Loucy (cell line): ENCODE measurements around the gene CCDC91.

Experiments
- H2AFZ ChIP-seq: fragments of 200-600 bp; sonication (generic); 2 replicates; pipeline ENCODE4 v1.6.0; 2016; ENCODE audit warnings: antibody characterized with exemption, mild to moderate bottlenecking, low read length, moderate library complexity
- H3F3A ChIP-seq: fragments of 200-600 bp; 2 replicates; pipeline ENCODE4 v1.6.0; 2016; ENCODE audit warnings: antibody characterized with exemption, low read depth, mild to moderate bottlenecking
- H3K27me3 ChIP-seq: fragments of 200-600 bp; sonication (generic); 2 replicates; pipeline ENCODE4 v1.6.1; 2014; ENCODE audit warnings: low read length, mild to moderate bottlenecking; ENCODE audit not compliant: insufficient read depth, poor library complexity, severe bottlenecking
- H3K36me3 ChIP-seq: fragments of 200-600 bp; sonication (generic); 2 replicates; pipeline ENCODE4 v1.6.1; 2016; ENCODE audit warnings: low read length; ENCODE audit not compliant: insufficient read depth
- H3K4me1 ChIP-seq: fragments of 200-600 bp; sonication (generic); 2 replicates; pipeline ENCODE4 v1.5.1; 2014; ENCODE audit warnings: low read length, mild to moderate bottlenecking; ENCODE audit not compliant: insufficient read depth, poor library complexity, severe bottlenecking
- H3K4me2 ChIP-seq: fragments of 200-600 bp; sonication (generic); 2 replicates; pipeline ENCODE4 v1.6.0; 2014; ENCODE audit warnings: antibody characterized with exemption, low read length, low read depth, mild to moderate bottlenecking; ENCODE audit not compliant: poor library complexity, severe bottlenecking
- H3K4me3 ChIP-seq: fragments of 200-600 bp; sonication (generic); 2 replicates; pipeline ENCODE4 v1.5.1; 2014; ENCODE audit warnings: low read length, mild to moderate bottlenecking, mixed read lengths; ENCODE audit not compliant: poor library complexity, severe bottlenecking
- H3K79me2 ChIP-seq: fragments of 200-600 bp; sonication (generic); 2 replicates; pipeline ENCODE4 v1.6.1; 2014; ENCODE audit warnings: low read length; ENCODE audit not compliant: insufficient read depth
- H3K9ac ChIP-seq: fragments of 200-600 bp; sonication (generic); 2 replicates; pipeline ENCODE4 v1.6.0; 2014; ENCODE audit warnings: mild to moderate bottlenecking, low read depth, low read length, moderate library complexity; ENCODE audit not compliant: poor library complexity, severe bottlenecking
- H3K9me2 ChIP-seq: fragments of 200-600 bp; sonication (generic); replicated peaks from 2 replicates; pipeline ENCODE4 v1.6.1; 2016; ENCODE audit warnings: low read depth, low read length, mixed read lengths
- H3K9me3 ChIP-seq: fragments of 200-600 bp; sonication (generic); 2 replicates; pipeline ENCODE4 v1.6.1; 2014; ENCODE audit warnings: mild to moderate bottlenecking, antibody characterized with exemption, low read length, low read depth; ENCODE audit not compliant: insufficient read depth
- H4K20me1 ChIP-seq: fragments of 200-600 bp; sonication (generic); 2 replicates; pipeline ENCODE4 v1.6.0; 2014; ENCODE audit warnings: antibody characterized with exemption, low read length, mild to moderate bottlenecking; ENCODE audit not compliant: insufficient read depth, poor library complexity, severe bottlenecking
- EZH2phosphoT487 ChIP-seq: fragments of 200-600 bp; IDR thresholded peaks from 2 replicates; pipeline ENCODE4 v1.6.1; 2018; ENCODE audit warnings: antibody characterized with exemption, mild to moderate bottlenecking, moderate library complexity, borderline replicate concordance
- TF ChIP-seq, protein P1 (sequence below): fragments of 200-600 bp; sonication (generic); conservative IDR thresholded peaks from 2 replicates; pipeline ENCODE4 v1.5.1; 2014; ENCODE audit warnings: mild to moderate bottlenecking, antibody characterized with exemption, low read length

Gene CCDC91

GRCh38 chr12:28578833-28579252 is 388.6 kb downstream of the CCDC91 start:
- no peak overlapping the region for H3K9ac ChIP-seq
- no peaks in the 10 kb centered on the region for H3K27me3 ChIP-seq
- TF ChIP-seq EZH2phosphoT487 = no peak
- TF ChIP-seq, protein P1, sequence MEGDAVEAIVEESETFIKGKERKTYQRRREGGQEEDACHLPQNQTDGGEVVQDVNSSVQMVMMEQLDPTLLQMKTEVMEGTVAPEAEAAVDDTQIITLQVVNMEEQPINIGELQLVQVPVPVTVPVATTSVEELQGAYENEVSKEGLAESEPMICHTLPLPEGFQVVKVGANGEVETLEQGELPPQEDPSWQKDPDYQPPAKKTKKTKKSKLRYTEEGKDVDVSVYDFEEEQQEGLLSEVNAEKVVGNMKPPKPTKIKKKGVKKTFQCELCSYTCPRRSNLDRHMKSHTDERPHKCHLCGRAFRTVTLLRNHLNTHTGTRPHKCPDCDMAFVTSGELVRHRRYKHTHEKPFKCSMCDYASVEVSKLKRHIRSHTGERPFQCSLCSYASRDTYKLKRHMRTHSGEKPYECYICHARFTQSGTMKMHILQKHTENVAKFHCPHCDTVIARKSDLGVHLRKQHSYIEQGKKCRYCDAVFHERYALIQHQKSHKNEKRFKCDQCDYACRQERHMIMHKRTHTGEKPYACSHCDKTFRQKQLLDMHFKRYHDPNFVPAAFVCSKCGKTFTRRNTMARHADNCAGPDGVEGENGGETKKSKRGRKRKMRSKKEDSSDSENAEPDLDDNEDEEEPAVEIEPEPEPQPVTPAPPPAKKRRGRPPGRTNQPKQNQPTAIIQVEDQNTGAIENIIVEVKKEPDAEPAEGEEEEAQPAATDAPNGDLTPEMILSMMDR = no peak
- no peaks in the 10 kb centered on the region for H3K79me2 ChIP-seq
- no peak overlapping the region for H3K4me2 ChIP-seq
- H4K20me1 ChIP-seq = no peaks in the 10 kb centered on the region
- no peaks in the 10 kb centered on the region for H3K9me2 ChIP-seq
- peaks cover 21% of the 10 kb centered on the region for H3K4me1 ChIP-seq
- H3K9me3 ChIP-seq = no peaks in the 10 kb centered on the region
- H3K36me3 ChIP-seq = no peaks in the 10 kb centered on the region
- H3F3A ChIP-seq = no peaks in the 10 kb centered on the region
- no peak overlapping the region for H3K4me3 ChIP-seq
- H2AFZ ChIP-seq = no peak overlapping the region

DNA sequence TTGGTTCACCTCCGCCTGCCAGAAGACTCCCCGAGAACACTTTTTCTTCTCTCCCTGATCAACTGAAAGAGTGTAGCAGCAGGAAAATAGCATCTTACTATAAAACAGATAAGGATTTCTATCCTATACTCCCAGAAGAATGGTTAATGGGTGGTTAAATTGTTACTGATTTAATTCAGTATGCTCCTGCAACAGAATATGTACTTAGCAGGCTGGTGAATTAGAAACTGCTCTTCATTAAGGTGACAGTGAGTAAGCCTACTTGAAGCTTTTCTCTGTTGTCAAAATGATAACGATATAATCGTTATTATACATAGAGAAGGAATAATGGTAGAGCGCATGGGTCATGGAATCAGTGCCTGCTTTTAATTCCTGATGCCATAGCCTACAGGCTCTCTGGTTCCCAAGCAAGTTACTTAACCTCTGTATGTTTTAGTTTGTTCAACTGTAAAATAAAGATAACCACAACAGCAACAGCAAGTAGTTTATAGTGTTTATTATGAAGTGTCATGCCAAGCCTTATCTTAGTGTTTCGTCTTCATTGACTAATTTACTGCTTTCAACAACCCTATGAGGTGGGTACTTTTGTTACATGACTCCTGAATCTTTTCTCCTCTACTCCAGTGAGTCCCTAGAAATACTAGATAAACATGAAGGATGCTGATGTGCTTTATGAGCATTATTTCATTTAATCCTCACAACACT is 392.6 kb downstream of the CCDC91 start:
- no peaks in the 10 kb centered on the region for H4K20me1 ChIP-seq
- H3K79me2 ChIP-seq = no peaks in the 10 kb centered on the region
- H3K9me3 ChIP-seq = no peaks in the 10 kb centered on the region
- H3K9ac ChIP-seq = peak overlapping the region; percentile 52
- H3K4me1 ChIP-seq = peaks cover 35% of the 10 kb centered on the region
- H3K4me2 ChIP-seq = peak overlapping the region; percentile 84
- peak overlapping the region; percentile 68 for H3K4me3 ChIP-seq
- TF ChIP-seq EZH2phosphoT487 = no peak
- TF ChIP-seq, protein P1 = no peak
- no peaks in the 10 kb centered on the region for H3K36me3 ChIP-seq
- no peaks in the 10 kb centered on the region for H3F3A ChIP-seq
- H2AFZ ChIP-seq = 0 out of 2 replicates have a peak overlapping the region, but pooled peaks have one; percentile 60
- H3K9me2 ChIP-seq = no peaks in the 10 kb centered on the region
- no peaks in the 10 kb centered on the region for H3K27me3 ChIP-seq

GRCh38 chr12:28583701-28584261 is 393.5 kb downstream of the CCDC91 start:
- H3K27me3 ChIP-seq = no peaks in the 10 kb centered on the region
- TF ChIP-seq, protein P1 = peak; percentile 62
- TF ChIP-seq EZH2phosphoT487 = no peak
- H4K20me1 ChIP-seq = no peaks in the 10 kb centered on the region
- H3K4me3 ChIP-seq = peak overlapping the region; percentile 68
- no peaks in the 10 kb centered on the region for H3F3A ChIP-seq
- H3K4me2 ChIP-seq = peak overlapping the region; percentile 84
- no peaks in the 10 kb centered on the region for H3K9me3 ChIP-seq
- peak overlapping the region; percentile 60; the same call in 1 of the 2 replicates for H2AFZ ChIP-seq
- no peaks in the 10 kb centered on the region for H3K79me2 ChIP-seq
- no peaks in the 10 kb centered on the region for H3K9me2 ChIP-seq
- peak overlapping the region; percentile 52 for H3K9ac ChIP-seq
- no peaks in the 10 kb centered on the region for H3K36me3 ChIP-seq
- peaks cover 35% of the 10 kb centered on the region for H3K4me1 ChIP-seq
